HG03558 (cell line): Measurements from ENCODE around the gene TNRC6A.
"Not testable (repeated sequence)": the region's sequence is repeated elsewhere in the genome, so short reads cannot be mapped to it uniquely, and the experiment has no call there.

Experiments used
- ATAC-seq: cut with Tn5 transposase; IDR thresholded peaks from one replicate; pipeline ENCODE4 v1.9.1; 2021; ENCODE audit warnings: moderate number of reproducible peaks; ENCODE audit not compliant: unreplicated experiment; ENCODE audit errors: extremely low read depth

TNRC6A gene

GRCh38 chr16:24839347-24839972 lies 110.0 kb downstream of the TNRC6A start:
- no peak for ATAC-seq

- ATAC-seq = no peak
Observed at GRCh38 chr16:24841291-24841690, 111.8 kb downstream of the TNRC6A start.

DNA sequence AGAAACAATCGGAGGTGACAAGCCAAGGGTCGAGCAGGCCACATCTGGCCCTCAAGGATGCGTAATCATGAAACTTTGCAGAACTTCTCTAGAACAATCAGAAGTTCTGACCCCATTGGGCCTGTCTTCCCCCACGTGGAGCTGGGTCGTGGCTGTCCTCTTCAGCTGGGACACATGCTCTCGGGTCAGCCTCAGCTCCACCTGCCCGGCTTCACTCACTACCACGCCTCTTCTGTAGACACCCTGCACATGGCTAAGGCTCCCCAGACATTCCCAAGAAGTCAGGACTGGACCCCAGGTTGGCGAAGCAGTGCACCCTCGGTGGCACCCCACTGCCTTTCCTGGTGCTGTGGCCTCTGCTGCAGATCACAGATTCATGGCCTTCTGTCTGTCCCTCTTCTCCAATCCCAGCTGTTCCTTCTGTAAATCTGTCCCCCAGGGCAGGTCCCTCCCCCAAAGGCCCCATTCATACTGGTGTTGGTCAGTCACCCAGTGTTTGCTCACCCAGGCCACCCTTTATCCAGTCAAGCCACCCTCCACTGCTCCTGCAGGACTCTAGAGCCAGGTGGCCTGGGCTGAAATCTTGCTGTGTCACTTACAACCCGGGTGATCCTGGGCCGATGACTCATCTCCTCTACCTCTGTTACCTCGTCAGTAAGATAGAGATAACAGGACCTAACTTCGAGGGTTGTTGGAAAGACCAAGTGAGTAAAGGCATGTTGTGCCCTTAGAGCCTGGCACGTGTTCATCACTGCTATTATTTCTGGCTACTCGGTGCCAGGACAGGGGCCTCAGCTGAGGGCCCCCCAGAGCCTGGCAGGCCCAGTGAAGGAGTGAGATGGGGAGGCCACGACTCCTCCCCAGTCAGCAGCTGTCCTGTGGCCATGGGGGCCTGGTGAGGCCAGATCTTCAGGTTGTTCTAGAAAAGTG lies 114.9 kb downstream of the TNRC6A start:
- no peak for ATAC-seq

DNA sequence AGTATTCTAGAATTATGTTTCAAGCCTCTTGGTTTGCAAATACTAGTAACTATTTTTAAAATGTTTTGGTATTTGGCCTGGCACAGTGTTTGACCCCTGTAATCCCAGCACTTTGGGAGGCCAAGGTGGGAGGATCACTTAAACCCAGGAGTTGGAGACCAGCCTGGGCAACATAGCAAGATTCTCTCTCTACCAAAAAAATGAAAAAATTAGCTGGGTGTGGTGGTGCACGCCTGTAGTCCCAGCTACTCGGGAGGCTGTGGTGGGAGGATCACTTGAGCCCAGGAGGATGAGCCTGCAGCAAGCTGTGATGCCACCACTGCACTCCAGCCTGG lies 115.5 kb downstream of the TNRC6A start:
- ATAC-seq = not testable (repeated sequence)

DNA sequence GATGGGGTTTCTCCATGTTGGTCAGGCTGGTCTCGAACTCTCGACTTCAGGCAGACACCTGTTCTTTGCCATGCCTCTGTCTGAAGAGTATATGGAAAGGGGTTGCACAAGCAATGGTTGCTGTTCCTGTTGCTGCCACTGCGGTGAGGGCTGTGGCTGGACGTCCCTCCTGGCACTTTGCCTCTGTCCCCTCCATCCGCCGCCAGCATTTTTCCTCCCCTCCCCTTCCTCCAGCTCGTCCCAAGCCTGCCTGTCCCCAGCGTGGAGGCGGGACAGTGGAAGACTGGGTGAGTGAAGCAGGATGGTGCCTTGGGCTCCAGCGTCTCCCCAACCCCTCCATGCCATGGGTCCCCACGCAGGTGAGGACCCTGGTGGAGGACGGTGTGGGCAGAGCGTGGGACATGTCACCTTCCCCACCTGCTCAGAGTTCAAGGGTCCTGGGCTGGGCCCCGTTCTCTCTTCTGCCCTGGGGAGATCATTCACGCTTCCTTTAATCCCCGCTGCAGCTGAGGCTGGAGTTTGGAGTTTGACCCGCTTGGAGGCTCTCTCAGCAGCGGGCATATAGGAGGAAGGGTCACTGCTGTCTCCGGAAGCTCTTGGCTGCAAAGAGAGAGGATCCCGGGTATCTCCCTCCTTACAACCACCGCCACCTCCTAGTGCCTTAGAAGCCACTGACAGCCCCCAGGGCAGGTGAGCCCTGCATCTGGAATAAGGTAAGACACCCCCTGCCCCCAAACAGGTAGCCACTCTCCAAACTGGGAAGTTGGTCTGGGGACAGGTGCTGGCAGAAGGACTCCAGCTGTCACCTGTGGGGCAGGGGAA lies 116.5 kb downstream of the TNRC6A start, which contains the start of gene SLC5A11:
TSS of gene SLC5A11 (plus strand) at position 238 of the 822 bp plus-strand sequence. CDS start 12,681 bp downstream, outside the sequence.
- ATAC-seq = no peak

DNA sequence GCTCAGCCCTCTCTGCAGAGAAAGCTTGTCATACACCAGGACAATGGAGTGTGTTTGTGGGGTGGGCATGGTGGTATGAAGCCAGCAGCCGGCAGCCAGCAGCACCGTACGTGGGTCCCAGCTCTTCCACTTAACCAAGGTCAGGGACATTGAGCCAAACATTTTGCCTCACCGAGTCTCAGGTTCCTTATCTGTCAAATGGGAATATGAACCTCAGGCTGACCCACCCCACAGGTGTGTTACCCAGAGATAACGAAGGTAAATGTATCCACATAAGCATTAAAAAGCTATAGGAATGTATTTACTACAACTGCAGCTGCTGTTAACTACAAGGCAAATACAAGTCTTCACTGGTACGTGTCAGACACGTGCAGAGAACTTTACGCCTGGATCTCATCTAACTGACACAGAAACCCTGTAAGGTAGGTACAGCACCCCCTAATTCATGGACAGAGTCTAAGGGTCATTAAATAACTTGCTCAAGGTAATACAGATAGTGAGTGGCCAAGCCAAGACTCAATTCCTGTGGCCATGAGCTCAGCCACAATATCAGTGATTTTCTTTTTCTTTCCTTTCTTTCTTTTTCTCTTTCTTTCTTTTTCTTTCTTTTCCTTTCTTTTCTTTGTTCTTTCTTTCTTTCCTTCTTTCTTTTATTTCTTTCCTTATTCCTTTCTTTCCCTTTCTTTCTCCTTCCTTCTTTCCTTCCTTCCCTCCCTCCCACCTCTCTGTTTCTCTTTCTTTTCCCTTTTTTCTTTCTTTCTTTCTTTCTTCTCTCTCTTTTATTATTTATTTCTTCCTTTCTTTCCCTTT lies 117.3 kb downstream of the TNRC6A start:
- ATAC-seq = no peak

GRCh38 chr16:24847358-24847664 lies 117.9 kb downstream of the TNRC6A start:
- ATAC-seq = no peak

GRCh38 chr16:24848065-24848464 lies 118.6 kb downstream of the TNRC6A start:
- ATAC-seq = no peak

- ATAC-seq = no peak
Observed at GRCh38 chr16:24849641-24850040, 120.2 kb downstream of the TNRC6A start.

- ATAC-seq = no peak
Observed at GRCh38 chr16:24850289-24850938, 121.0 kb downstream of the TNRC6A start.

GRCh38 chr16:24851700-24852099 lies 122.2 kb downstream of the TNRC6A start:
- no peak for ATAC-seq

GRCh38 chr16:24852281-24852721 lies 122.8 kb downstream of the TNRC6A start:
- no peak for ATAC-seq

GRCh38 chr16:24853169-24853824 lies 123.8 kb downstream of the TNRC6A start:
- no peak for ATAC-seq

DNA sequence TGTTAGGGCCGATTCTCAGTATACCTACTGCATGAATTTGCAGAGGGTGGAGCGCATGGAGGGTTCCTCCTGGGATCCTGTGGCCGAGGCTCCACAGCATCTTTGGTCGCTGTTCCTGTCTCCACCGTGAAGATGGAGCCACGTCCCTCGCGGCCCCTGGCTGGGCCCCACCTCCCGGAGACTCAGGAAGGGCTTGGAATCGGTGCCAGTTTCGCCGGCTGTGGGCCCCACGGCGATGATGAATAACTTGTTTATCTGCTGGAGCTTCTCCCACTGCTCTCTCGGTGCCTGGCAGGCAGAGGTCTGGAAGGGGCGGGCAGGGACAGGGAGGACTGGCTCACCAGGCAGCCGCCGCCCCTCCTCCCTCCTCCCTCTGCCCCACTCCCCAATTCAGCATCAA lies 124.4 kb downstream of the TNRC6A start:
- ATAC-seq = no peak

DNA sequence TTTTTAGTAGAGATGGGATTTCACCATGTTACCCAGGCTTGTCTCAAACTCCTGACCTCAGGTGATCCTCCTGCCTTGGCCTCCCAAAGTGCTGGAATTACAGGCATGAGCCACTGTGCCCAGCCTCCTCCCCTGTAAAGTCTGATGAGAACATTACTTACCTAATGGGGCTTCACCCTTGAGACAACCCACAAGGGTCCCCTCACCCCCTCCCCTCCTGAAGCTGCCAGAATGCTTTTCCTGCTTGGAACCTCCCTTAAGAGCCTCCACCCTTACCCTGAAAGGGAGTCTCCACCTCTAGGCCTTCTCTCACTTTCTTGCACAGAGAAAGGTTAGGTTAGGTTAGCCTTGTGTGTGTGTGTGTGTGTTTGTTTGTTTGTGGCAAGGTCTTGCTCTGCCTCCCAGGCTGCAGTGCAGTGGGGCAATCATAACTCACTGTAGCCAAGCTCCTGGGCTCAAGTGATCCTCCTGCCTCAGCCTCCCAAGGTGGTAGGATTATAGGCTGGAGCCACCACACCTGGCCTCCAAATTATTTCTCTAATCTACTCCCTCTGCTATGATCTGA lies 125.2 kb downstream of the TNRC6A start:
- ATAC-seq = no peak

DNA sequence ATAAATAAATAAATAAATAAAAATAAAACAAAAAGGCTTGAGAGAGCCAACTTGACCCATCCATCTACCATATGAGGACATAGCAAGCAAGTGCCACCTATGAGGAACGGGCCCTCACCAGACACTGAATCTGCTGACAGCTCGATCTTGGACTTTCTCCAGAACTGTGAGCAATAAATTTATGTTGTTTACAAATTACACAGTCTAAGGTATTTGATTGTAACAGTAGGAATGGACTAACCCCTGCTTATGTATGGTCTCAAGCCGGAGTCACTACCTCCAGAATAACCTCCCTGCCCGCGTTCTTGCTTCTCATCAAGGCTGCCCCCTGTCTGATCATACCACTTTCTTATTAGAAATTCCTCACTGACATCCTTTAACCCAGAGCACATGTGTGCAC lies 126.2 kb downstream of the TNRC6A start:
- no peak for ATAC-seq

DNA sequence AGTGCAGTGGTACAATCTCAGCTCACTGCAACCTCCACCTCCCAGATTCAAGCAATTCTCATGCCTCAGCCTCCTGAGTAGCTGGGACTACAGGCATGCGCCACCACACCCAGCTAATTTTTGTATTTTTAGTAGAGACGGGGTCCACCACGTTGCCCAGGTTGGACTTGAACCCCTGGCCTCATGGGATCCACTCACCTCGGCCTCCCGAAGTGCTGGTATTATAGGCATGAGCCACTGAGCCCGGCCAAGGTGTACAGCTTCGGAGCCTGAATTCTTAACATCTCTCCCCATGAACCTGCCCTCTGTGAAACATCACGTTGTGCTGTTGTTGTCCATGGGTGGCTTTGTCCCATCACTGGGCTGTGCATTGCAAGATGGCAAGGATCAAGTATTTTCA lies 127.4 kb downstream of the TNRC6A start:
- not testable (repeated sequence) for ATAC-seq

GRCh38 chr16:24858219-24859041 lies 129.0 kb downstream of the TNRC6A start:
- ATAC-seq = no peak
